SK-N-SH treated with all-trans-retinoic acid at 6 μM for 48 hours (cell line): ENCODE results near the gene PRR5.

ENCODE experiments used
- ATAC-seq: fragments of 200-7000 bp; cut with Tn5 transposase; 3 replicates; pipeline ENCODE4 v1.9.1; 2020; ENCODE audit warnings: mild to moderate bottlenecking, moderate library complexity
- ARNTL ChIP-seq: fragments of 450-650 bp; formaldehyde crosslinking; IDR thresholded peaks from 2 replicates; pipeline ENCODE4 v1.5.0; 2020; ENCODE audit warnings: low read depth, mild to moderate bottlenecking, moderate library complexity, borderline replicate concordance
- BACH2 ChIP-seq: fragments of 250-450 bp; sonication (Bioruptor Pico); IDR thresholded peaks from 2 replicates; pipeline ENCODE4 v1.9.0; 2021; ENCODE audit warnings: mild to moderate bottlenecking, borderline replicate concordance
- CREB5 ChIP-seq: fragments of 250-450 bp; sonication (Bioruptor Pico); IDR thresholded peaks from 2 replicates; pipeline ENCODE4 v1.5.1; 2020; ENCODE audit warnings: low read depth, mild to moderate bottlenecking, moderate library complexity
- CSDC2 ChIP-seq: fragments of 250-450 bp; sonication (Bioruptor Pico); IDR thresholded peaks from 2 replicates; pipeline ENCODE4 v1.5.0; 2020; ENCODE audit warnings: mild to moderate bottlenecking, moderate library complexity
- CSRNP3 ChIP-seq: fragments of 250-450 bp; sonication (Bioruptor Pico); IDR thresholded peaks from 2 replicates; pipeline ENCODE4 v1.5.1; 2021; ENCODE audit warnings: mild to moderate bottlenecking, moderate library complexity
- GLIS3 ChIP-seq: fragments of 250-450 bp; sonication (Bioruptor Pico); IDR thresholded peaks from 2 replicates; pipeline ENCODE4 v1.5.0; 2020; ENCODE audit warnings: mild to moderate bottlenecking, moderate library complexity
- ISL1 ChIP-seq: fragments of 250-450 bp; sonication (Bioruptor Pico); IDR thresholded peaks from 2 replicates; pipeline ENCODE4 v2.1.2; 2022; ENCODE audit warnings: mild to moderate bottlenecking, moderate library complexity
- PATZ1 ChIP-seq: fragments of 250-450 bp; sonication (Bioruptor Pico); IDR thresholded peaks from 2 replicates; pipeline ENCODE4 v1.8.0; 2020; ENCODE audit warnings: mild to moderate bottlenecking, moderate library complexity, borderline replicate concordance
- POU6F1 ChIP-seq: fragments of 250-450 bp; sonication (Bioruptor Pico); IDR thresholded peaks from 2 replicates; pipeline ENCODE4 v1.8.0; 2021; ENCODE audit warnings: low read depth, mild to moderate bottlenecking, moderate library complexity, borderline replicate concordance
- PPARA ChIP-seq: fragments of 250-450 bp; sonication (Bioruptor Pico); IDR thresholded peaks from 2 replicates; pipeline ENCODE4 v1.5.0; 2020; ENCODE audit warnings: mild to moderate bottlenecking, borderline replicate concordance
- RARB ChIP-seq: fragments of 250-450 bp; sonication (Bioruptor Pico); IDR thresholded peaks from 2 replicates; pipeline ENCODE4 v1.8.0; 2021; ENCODE audit warnings: mild to moderate bottlenecking, moderate library complexity
- TCF4 ChIP-seq: fragments of 250-450 bp; sonication (Bioruptor Pico); IDR thresholded peaks from 2 replicates; pipeline ENCODE4 v1.8.0; 2021; ENCODE audit warnings: mild to moderate bottlenecking, moderate library complexity, borderline replicate concordance
- TOX ChIP-seq: fragments of 250-450 bp; sonication (Bioruptor Pico); IDR thresholded peaks from 2 replicates; pipeline ENCODE4 v1.8.0; 2021; ENCODE audit warnings: mild to moderate bottlenecking, moderate library complexity, borderline replicate concordance
- TSHZ2 ChIP-seq: fragments of 250-450 bp; sonication (Bioruptor Pico); IDR thresholded peaks from 2 replicates; pipeline ENCODE4 v1.5.0; 2020; ENCODE audit warnings: mild to moderate bottlenecking, moderate library complexity
- ZC3H10 ChIP-seq: fragments of 250-450 bp; sonication (Bioruptor Pico); IDR thresholded peaks from 2 replicates; pipeline ENCODE4 v1.5.1; 2021; ENCODE audit warnings: mild to moderate bottlenecking, moderate library complexity
- ZFP3 ChIP-seq: fragments of 250-450 bp; sonication (Bioruptor Pico); IDR thresholded peaks from 2 replicates; pipeline ENCODE4 v1.5.0; 2020; ENCODE audit warnings: mild to moderate bottlenecking, moderate library complexity
- ZNF565 ChIP-seq: fragments of 450-650 bp; formaldehyde crosslinking; conservative IDR thresholded peaks from 2 replicates; pipeline ENCODE4 v1.5.0; 2020; ENCODE audit warnings: low read depth, mild to moderate bottlenecking, moderate library complexity
- ZNF70 ChIP-seq: fragments of 450-650 bp; formaldehyde crosslinking; IDR thresholded peaks from 2 replicates; pipeline ENCODE4 v1.5.0; 2020; ENCODE audit warnings: mild to moderate bottlenecking, moderate library complexity
- ZNF8 ChIP-seq: fragments of 450-650 bp; formaldehyde crosslinking; IDR thresholded peaks from 2 replicates; pipeline ENCODE4 v1.5.0; 2020; ENCODE audit warnings: mild to moderate bottlenecking, moderate library complexity

Gene PRR5

GRCh38 chr22:44737406-44738346 lies 35.7 kb downstream of the PRR5 start:
- ATAC-seq, result no peak
- TF ChIP-seq POU6F1 (no peak), RARB (no peak), ZNF8 (CRISPR knock-in tag) (no peak), CSRNP3 (CRISPR knock-in tag) (no peak), ISL1 (no peak), ZNF70 (no peak), ZFP3 (no peak), CREB5 (CRISPR knock-in tag) (no peak), TSHZ2 (CRISPR knock-in tag) (no peak)

GRCh38 chr22:44738347-44738715 lies 36.3 kb downstream of the PRR5 start:
- ATAC-seq, result no peak
- no peak for TF ChIP-seq PATZ1 (CRISPR knock-in tag)
- TF ChIP-seq ZFP3, result no peak
- no peak for TF ChIP-seq CREB5 (CRISPR knock-in tag)
- no peak for TF ChIP-seq TSHZ2 (CRISPR knock-in tag)
- no peak for TF ChIP-seq ARNTL
- no peak for TF ChIP-seq PPARA (CRISPR knock-in tag)
- TF ChIP-seq CSDC2, result no peak
- no peak for TF ChIP-seq TOX (CRISPR knock-in tag)
- TF ChIP-seq TCF4, result no peak
- no peak for TF ChIP-seq ZC3H10 (CRISPR knock-in tag)
- TF ChIP-seq BACH2 (CRISPR knock-in tag), result no peak
- TF ChIP-seq GLIS3, result no peak
- TF ChIP-seq ZNF565 (CRISPR knock-in tag), result no peak
- TF ChIP-seq POU6F1, result no peak
